ENCODE measurements around the gene SPCS1.

GRCh38 chr3:52682016-52682415 lies 23.9 kb upstream of the SPCS1 start:
- TF ChIP-seq ZNF565 (CRISPR knock-in tag; conservative IDR thresholded peaks at IDR 0.05; ENCODE audit: low read depth) (no peak), ZFP3 (CRISPR knock-in tag; IDR thresholded peaks at IDR 0.05) (no peak), OSR1 (CRISPR knock-in tag; IDR thresholded peaks at IDR 0.05) (no peak), RARB (CRISPR knock-in tag; IDR thresholded peaks at IDR 0.05) (no peak)
